Ascending aorta (tissue), 2 donors: ENCODE results near the gene RAB6B. TPM values are rescaled to one million over a fixed set of nuclear protein-coding genes. Genes with fewer than 3 reads are reported as not detected.

Source experiments
- DNase-seq, 2 donors: peaks; one replicate each; pipeline ENCODE4 v3.0.0-alpha.2; 2019; ENCODE audit warnings: low spot score in 2 of 2
- H3K27ac ChIP-seq, 2 donors: fragments of 200-600 bp; sonication (generic); one replicate each; pipeline ENCODE4 v1.5.1; 2016 to 2017; ENCODE audit warnings: mild to moderate bottlenecking in 1 of 2
- H3K27me3 ChIP-seq: fragments of 200-600 bp; sonication (generic); one replicate; pipeline ENCODE4 v1.5.1; 2017
- H3K36me3 ChIP-seq, 2 donors: fragments of 200-600 bp; sonication (generic); one replicate each; pipeline ENCODE4 v1.5.1; 2016
- H3K4me1 ChIP-seq, 2 donors: fragments of 200-600 bp; sonication (generic); one replicate each; pipeline ENCODE4 v1.5.1; 2016 to 2017; ENCODE audit warnings: mild to moderate bottlenecking in 1 of 2
- H3K4me3 ChIP-seq, 2 donors: fragments of 200-600 bp; sonication (generic); one replicate each; pipeline ENCODE4 v1.5.1; 2016 to 2017; ENCODE audit warnings: mild to moderate bottlenecking in 1 of 2
- H3K9me3 ChIP-seq, 2 donors: fragments of 200-600 bp; sonication (generic); one replicate each; pipeline ENCODE4 v1.5.1; 2016
- intact Hi-C: fragments of 100-400 bp; cut with DNase I; formaldehyde crosslinking; loops from one replicate; pipeline ENCODE4 v1.15.1; 2023
- total RNA-seq: library from RNA; depleted of rRNA; stranded (reverse); fragments of >200 nt; gene quantifications from one replicate; pipeline ENCODE4 v1.1.0, GENCODE V29; 2016
- TF ChIP-seq, protein P1 (sequence below), 3 experiments: fragments of 200-600 bp in 2 of 3; fragments of 450-650 bp in 1 of 3; sonication (generic) in 2 of 3; IDR thresholded peaks; one replicate each; pipeline ENCODE4 v1.5.1; 2016 to 2019; ENCODE audit warnings: antibody characterized with exemption in 3 of 3, mild to moderate bottlenecking in 1 of 3, moderate library complexity in 1 of 3

Gene RAB6B
- total RNA-seq, 1 donor from 2014 or later, result 0.75 TPM

GRCh38 chr3:133854264-133855001, 41.2 kb downstream of the RAB6B start:
- Histone ChIP-seq H3K27ac (no peak overlapping the region), H3K4me3 (no peak overlapping the region), H3K36me3 (no peaks in the 10 kb centered on the region), H3K9me3 (no peaks in the 10 kb centered on the region), H3K27me3 (no peaks in the 10 kb centered on the region), H3K4me1 (peaks cover 5 to 6% of the 10 kb centered on the region in 2 donors)
- no peak for DNase-seq
- intact Hi-C loops, result no loop called here
- TF ChIP-seq, protein P1, sequence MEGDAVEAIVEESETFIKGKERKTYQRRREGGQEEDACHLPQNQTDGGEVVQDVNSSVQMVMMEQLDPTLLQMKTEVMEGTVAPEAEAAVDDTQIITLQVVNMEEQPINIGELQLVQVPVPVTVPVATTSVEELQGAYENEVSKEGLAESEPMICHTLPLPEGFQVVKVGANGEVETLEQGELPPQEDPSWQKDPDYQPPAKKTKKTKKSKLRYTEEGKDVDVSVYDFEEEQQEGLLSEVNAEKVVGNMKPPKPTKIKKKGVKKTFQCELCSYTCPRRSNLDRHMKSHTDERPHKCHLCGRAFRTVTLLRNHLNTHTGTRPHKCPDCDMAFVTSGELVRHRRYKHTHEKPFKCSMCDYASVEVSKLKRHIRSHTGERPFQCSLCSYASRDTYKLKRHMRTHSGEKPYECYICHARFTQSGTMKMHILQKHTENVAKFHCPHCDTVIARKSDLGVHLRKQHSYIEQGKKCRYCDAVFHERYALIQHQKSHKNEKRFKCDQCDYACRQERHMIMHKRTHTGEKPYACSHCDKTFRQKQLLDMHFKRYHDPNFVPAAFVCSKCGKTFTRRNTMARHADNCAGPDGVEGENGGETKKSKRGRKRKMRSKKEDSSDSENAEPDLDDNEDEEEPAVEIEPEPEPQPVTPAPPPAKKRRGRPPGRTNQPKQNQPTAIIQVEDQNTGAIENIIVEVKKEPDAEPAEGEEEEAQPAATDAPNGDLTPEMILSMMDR (IDR thresholded peaks at IDR 0.05), result no peak

DNA sequence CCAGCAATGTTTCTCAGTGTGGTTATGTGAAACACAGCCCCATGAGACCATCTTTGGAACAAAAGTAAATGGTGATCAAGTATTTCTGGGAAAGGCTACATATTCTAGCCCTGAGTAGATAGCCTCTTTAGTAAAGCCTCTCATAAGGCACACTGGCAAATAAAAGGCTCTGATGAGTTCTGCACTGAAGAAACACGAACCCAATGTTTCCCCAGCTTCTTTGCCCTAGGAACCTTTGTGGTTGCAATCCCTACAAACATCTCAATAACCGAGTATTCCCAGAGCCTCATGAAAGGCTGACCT, 41.8 kb downstream of the RAB6B start:
- Histone ChIP-seq H3K27me3 (no peaks in the 10 kb centered on the region), H3K36me3 (no peaks in the 10 kb centered on the region), H3K9me3 (no peaks in the 10 kb centered on the region), H3K27ac (no peak overlapping the region), H3K4me1 (peaks cover 5 to 6% of the 10 kb centered on the region in 2 donors), H3K4me3 (no peak overlapping the region)
- TF ChIP-seq, protein P1 (IDR thresholded peaks at IDR 0.05), result no peak
- intact Hi-C loops, result no loop called here
- DNase-seq, result no peak

GRCh38 chr3:133853063-133853924, 42.4 kb downstream of the RAB6B start:
- Histone ChIP-seq H3K4me3 (no peak overlapping the region), H3K27ac (no peak overlapping the region), H3K4me1 (peaks cover 5 to 6% of the 10 kb centered on the region in 2 donors), H3K9me3 (no peaks in the 10 kb centered on the region), H3K27me3 (no peaks in the 10 kb centered on the region), H3K36me3 (no peaks in the 10 kb centered on the region)
- intact Hi-C loops, result no loop called here
- DNase-seq, result peak in 1 of 2 donors; percentile 43
- TF ChIP-seq, protein P1 (IDR thresholded peaks at IDR 0.05), result no peak

DNA sequence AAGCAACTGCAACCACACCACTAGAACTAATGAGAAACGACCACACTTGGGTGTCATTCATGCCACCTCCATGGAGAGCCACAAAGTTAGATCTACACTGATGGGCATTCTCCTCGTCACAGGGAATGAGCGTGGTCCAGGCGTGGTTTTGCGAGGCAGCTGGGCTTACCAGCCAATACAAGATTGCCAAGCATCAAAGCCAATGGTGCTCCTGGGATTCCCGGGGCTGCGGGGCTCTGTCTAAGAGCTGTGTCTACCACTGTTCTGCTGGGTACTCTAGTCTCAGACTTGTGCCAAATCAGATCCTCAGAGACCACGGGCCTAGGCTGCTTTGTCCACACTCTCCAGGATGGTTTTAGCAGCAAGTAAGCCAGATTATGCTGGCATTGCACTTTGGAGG, 43.8 kb downstream of the RAB6B start:
- Histone ChIP-seq H3K9me3 (no peaks in the 10 kb centered on the region), H3K36me3 (no peaks in the 10 kb centered on the region), H3K27ac (no peak overlapping the region), H3K4me1 (peaks cover 5 to 6% of the 10 kb centered on the region in 2 donors), H3K27me3 (no peaks in the 10 kb centered on the region), H3K4me3 (no peak overlapping the region)
- DNase-seq, result no peak
- TF ChIP-seq, protein P1 (IDR thresholded peaks at IDR 0.05), result no peak
- intact Hi-C loops, result no loop called here

GRCh38 chr3:133851266-133851906, 44.3 kb downstream of the RAB6B start:
- H3K9me3 ChIP-seq, result no peaks in the 10 kb centered on the region
- no peak for DNase-seq
- TF ChIP-seq, protein P1 (IDR thresholded peaks at IDR 0.05), result no peak
- peaks cover 5 to 6% of the 10 kb centered on the region in 2 donors for H3K4me1 ChIP-seq
- no peak overlapping the region for H3K27ac ChIP-seq
- intact Hi-C loops, result no loop called here
- H3K36me3 ChIP-seq, result no peaks in the 10 kb centered on the region
- H3K4me3 ChIP-seq, result no peak overlapping the region
- no peaks in the 10 kb centered on the region for H3K27me3 ChIP-seq
